HepG2 (cell line): ENCODE results near the gene TAT. TPM values are rescaled to one million over a fixed set of nuclear protein-coding genes. Genes with fewer than 3 reads are reported as not detected.

ENCODE experiments used
- ATF7-NPFF ChIP-seq: sonication (generic); formaldehyde crosslinking; IDR thresholded peaks from 2 replicates; pipeline ENCODE4 v1.8.1; 2023; ENCODE audit warnings: mild to moderate bottlenecking, low read depth, missing genetic modification reagents, moderate library complexity
- CBX1 ChIP-seq: IDR thresholded peaks from one replicate; pipeline ENCODE4 v1.6.1; 2016; ENCODE audit warnings: antibody characterized with exemption, low read depth
- CREM ChIP-seq, 2 experiments: sonication (generic) in 1 of 2; formaldehyde crosslinking in 1 of 2; IDR thresholded peaks; 2 replicates each; pipeline versions ENCODE4 v1.4.0 to v1.6.1; 2016 to 2020; ENCODE audit warnings: antibody characterized with exemption in 1 of 2, mild to moderate bottlenecking in 1 of 2, missing genetic modification reagents in 1 of 2
- FIP1L1 ChIP-seq: fragments of 200-400 bp; formaldehyde crosslinking; IDR thresholded peaks from 2 replicates; pipeline ENCODE4 v1.6.1; 2018; ENCODE audit warnings: low read depth, mild to moderate bottlenecking, low read length, moderate library complexity, borderline replicate concordance; ENCODE audit not compliant: insufficient read depth
- FOXA1 ChIP-seq, 2 experiments: fragments of 450-650 bp in 1 of 2; sonication (generic) in 1 of 2; formaldehyde crosslinking in 1 of 2; IDR thresholded peaks; 2 replicates each; pipeline versions ENCODE4 v1.4.0 to v1.6.1; 2016 to 2020; ENCODE audit warnings: missing genetic modification reagents in 1 of 2
- FOXA3 ChIP-seq: IDR thresholded peaks from 2 replicates; pipeline ENCODE4 v1.6.1; 2016; ENCODE audit warnings: missing genetic modification reagents, missing compliant biosample characterization
- FOXJ3 ChIP-seq: sonication (generic); formaldehyde crosslinking; IDR thresholded peaks from 2 replicates; pipeline ENCODE4 v1.4.0; 2020; ENCODE audit warnings: missing genetic modification reagents, mild to moderate bottlenecking, borderline replicate concordance
- KLF12 ChIP-seq: sonication (generic); formaldehyde crosslinking; IDR thresholded peaks from 2 replicates; pipeline ENCODE4 v1.4.0; 2020; ENCODE audit warnings: missing genetic modification reagents, borderline replicate concordance
- MAZ ChIP-seq, 2 experiments: sonication (generic) in 1 of 2; formaldehyde crosslinking in 1 of 2; IDR thresholded peaks; 2 replicates each; pipeline versions ENCODE4 v1.5.0 to v1.6.1; 2012 to 2020; ENCODE audit warnings: low read depth in 2 of 2, mild to moderate bottlenecking in 2 of 2, borderline replicate concordance in 1 of 2, improper control_type of control experiment in 1 of 2, low read length in 1 of 2, missing genetic modification reagents in 1 of 2, moderate library complexity in 1 of 2
- MLLT10 ChIP-seq: sonication (generic); formaldehyde crosslinking; IDR thresholded peaks from 2 replicates; pipeline ENCODE4 v1.4.0; 2020; ENCODE audit warnings: missing genetic modification reagents
- MZF1 ChIP-seq: sonication (generic); formaldehyde crosslinking; IDR thresholded peaks from 2 replicates; pipeline ENCODE4 v1.8.1; 2023; ENCODE audit warnings: mild to moderate bottlenecking, missing genetic modification reagents, borderline replicate concordance
- PHF21A ChIP-seq: sonication (generic); formaldehyde crosslinking; IDR thresholded peaks from 2 replicates; pipeline ENCODE4 v1.5.0; 2020; ENCODE audit warnings: mild to moderate bottlenecking, missing genetic modification reagents
- SKI ChIP-seq: fragments of 450-650 bp; IDR thresholded peaks from one replicate; pipeline ENCODE4 v1.6.1; 2018; ENCODE audit warnings: mild to moderate bottlenecking; ENCODE audit not compliant: partially characterized antibody
- SMC3 ChIP-seq: IDR thresholded peaks from 2 replicates; pipeline ENCODE4 v1.6.1; 2011; ENCODE audit warnings: low read length, improper control_type of control experiment
- SYNCRIP ChIP-seq: fragments of 200-400 bp; formaldehyde crosslinking; IDR thresholded peaks from 2 replicates; pipeline ENCODE4 v1.6.1; 2018; ENCODE audit warnings: mild to moderate bottlenecking, low read depth, low read length; ENCODE audit not compliant: insufficient read depth
- TBP ChIP-seq: sonication (generic); formaldehyde crosslinking; IDR thresholded peaks from 2 replicates; pipeline ENCODE4 v1.5.0; 2020; ENCODE audit warnings: missing genetic modification reagents
- ZMYM4 ChIP-seq: sonication (generic); formaldehyde crosslinking; IDR thresholded peaks from 2 replicates; pipeline ENCODE4 v1.8.1; 2023; ENCODE audit warnings: mild to moderate bottlenecking, missing genetic modification reagents
- ZNF331 ChIP-seq: sonication (generic); formaldehyde crosslinking; IDR thresholded peaks from 2 replicates; pipeline ENCODE4 v1.4.0; 2020; ENCODE audit warnings: missing genetic modification reagents
- ZNF34 ChIP-seq: sonication (generic); formaldehyde crosslinking; IDR thresholded peaks from 2 replicates; pipeline ENCODE4 v1.4.0; 2020; ENCODE audit warnings: mild to moderate bottlenecking, missing genetic modification reagents, borderline replicate concordance
- ZNF616 ChIP-seq: sonication (generic); formaldehyde crosslinking; IDR thresholded peaks from 2 replicates; pipeline ENCODE4 v1.5.0; 2020; ENCODE audit warnings: low read depth, mild to moderate bottlenecking, missing genetic modification reagents
- ZNF660 ChIP-seq: sonication (generic); formaldehyde crosslinking; IDR thresholded peaks from 2 replicates; pipeline ENCODE4 v1.5.1; 2020; ENCODE audit warnings: mild to moderate bottlenecking, low read depth, missing genetic modification reagents, borderline replicate concordance
- polyA plus RNA-seq, 8 experiments: library from polyadenylated mRNA; depleted of rRNA in 3 of 8; stranded (reverse) in 7 of 8; unstranded in 1 of 8; fragments of >200 nt; fragmentation: Illumina TruSeq in 4 of 8; extraction: Trizol in 4 of 8; gene quantifications; 2 replicates each; pipeline versions ENCODE4 v1.2.1 to v1.2.3, GENCODE V29; 2011 to 2016; ENCODE audit warnings: low read depth in 4 of 8, missing spikeins in 1 of 8, mixed read lengths in 1 of 8; ENCODE audit not compliant: insufficient read depth in 1 of 8
- total RNA-seq, 5 experiments: library from RNA; depleted of rRNA; stranded (reverse); fragments of >200 nt; fragmentation: Illumina TruSeq; extraction: Trizol; gene quantifications; 2 replicates each; pipeline ENCODE4 v1.2.3, GENCODE V29; 2016; ENCODE audit warnings: low read depth in 1 of 5
- TF ChIP-seq, protein P1 (sequence below): IDR thresholded peaks from 2 replicates; pipeline ENCODE4 v1.6.1; 2016
- TF ChIP-seq, protein P2 (sequence below): sonication (generic); formaldehyde crosslinking; IDR thresholded peaks from 2 replicates; pipeline ENCODE4 v1.5.0; 2020; ENCODE audit warnings: missing genetic modification reagents
- TF ChIP-seq, protein P3 (sequence below): sonication (generic); formaldehyde crosslinking; IDR thresholded peaks from 2 replicates; pipeline ENCODE4 v1.4.0; 2020; ENCODE audit warnings: missing genetic modification reagents
- TF ChIP-seq, protein P4 (sequence below): sonication (generic); formaldehyde crosslinking; IDR thresholded peaks from 2 replicates; pipeline ENCODE4 v1.8.0; 2022; ENCODE audit warnings: mild to moderate bottlenecking, missing genetic modification reagents, moderate library complexity

Gene TAT
- total and polyA plus RNA-seq, 2 of the 13 experiments (the other 11 are each of a cell fraction or from before 2014, with no cell fraction given), result 1.6 to 5.8 TPM

DNA sequence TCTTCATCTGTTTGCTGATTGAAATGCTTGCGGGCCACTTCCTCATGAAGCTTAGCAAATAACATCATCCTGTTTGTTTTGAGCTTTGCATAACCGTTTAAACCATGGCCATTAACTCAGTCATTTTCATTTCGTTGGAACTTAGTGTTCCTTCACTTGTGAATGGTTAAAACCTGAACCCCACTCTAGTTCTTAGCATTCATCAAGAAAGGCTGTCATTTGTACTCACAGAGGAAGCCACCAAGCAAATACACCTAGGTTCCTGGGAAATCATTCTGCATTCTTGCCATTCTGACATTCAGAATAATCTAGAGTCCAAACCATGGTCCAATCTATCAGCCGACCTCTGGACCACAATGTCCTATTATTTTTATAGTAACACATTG is 8.4 kb upstream of the TAT start (continued):
- TF ChIP-seq, protein P1, sequence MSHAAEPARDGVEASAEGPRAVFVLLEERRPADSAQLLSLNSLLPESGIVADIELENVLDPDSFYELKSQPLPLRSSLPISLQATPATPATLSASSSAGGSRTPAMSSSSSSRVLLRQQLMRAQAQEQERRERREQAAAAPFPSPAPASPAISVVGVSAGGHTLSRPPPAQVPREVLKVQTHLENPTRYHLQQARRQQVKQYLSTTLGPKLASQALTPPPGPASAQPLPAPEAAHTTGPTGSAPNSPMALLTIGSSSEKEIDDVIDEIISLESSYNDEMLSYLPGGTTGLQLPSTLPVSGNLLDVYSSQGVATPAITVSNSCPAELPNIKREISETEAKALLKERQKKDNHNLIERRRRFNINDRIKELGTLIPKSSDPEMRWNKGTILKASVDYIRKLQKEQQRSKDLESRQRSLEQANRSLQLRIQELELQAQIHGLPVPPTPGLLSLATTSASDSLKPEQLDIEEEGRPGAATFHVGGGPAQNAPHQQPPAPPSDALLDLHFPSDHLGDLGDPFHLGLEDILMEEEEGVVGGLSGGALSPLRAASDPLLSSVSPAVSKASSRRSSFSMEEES (CRISPR knock-in tag), result no peak
- TF ChIP-seq FOXJ3 (peak; percentile 32; the same call in 1 of the 2 replicates), ZNF34 (CRISPR knock-in tag) (no peak), ZMYM4 (CRISPR knock-in tag) (no peak), ZNF660 (CRISPR knock-in tag) (no peak), MLLT10 (CRISPR knock-in tag) (no peak), ATF7-NPFF (CRISPR knock-in tag) (no peak), ZNF616 (no peak), SYNCRIP (no peak), PHF21A (CRISPR knock-in tag) (peak; percentile 74), MZF1 (CRISPR knock-in tag) (no peak), FOXA3 (CRISPR knock-in tag) (peak; percentile 82), FOXA1 (IDR thresholded peaks at IDR 0.05) (no peak), FOXA1 (CRISPR knock-in tag; IDR thresholded peaks at IDR 0.05) (peak; percentile 87), MAZ (IDR thresholded peaks at IDR 0.05; ENCODE audit: borderline replicate concordance, low read depth, low read length) (no peak), MAZ (CRISPR knock-in tag; IDR thresholded peaks at IDR 0.05; ENCODE audit: low read depth) (no peak), KLF12 (CRISPR knock-in tag) (no peak), CREM (IDR thresholded peaks at IDR 0.05) (peak; percentile 51; the same call in 1 of the 2 replicates), CREM (CRISPR knock-in tag; IDR thresholded peaks at IDR 0.05) (no peak), CBX1 (no peak), SKI (no peak), SMC3 (no peak), TBP (CRISPR knock-in tag) (no peak), FIP1L1 (no peak), ZNF331 (CRISPR knock-in tag) (peak; percentile 64; the same call in 1 of the 2 replicates)
- TF ChIP-seq, protein P2, sequence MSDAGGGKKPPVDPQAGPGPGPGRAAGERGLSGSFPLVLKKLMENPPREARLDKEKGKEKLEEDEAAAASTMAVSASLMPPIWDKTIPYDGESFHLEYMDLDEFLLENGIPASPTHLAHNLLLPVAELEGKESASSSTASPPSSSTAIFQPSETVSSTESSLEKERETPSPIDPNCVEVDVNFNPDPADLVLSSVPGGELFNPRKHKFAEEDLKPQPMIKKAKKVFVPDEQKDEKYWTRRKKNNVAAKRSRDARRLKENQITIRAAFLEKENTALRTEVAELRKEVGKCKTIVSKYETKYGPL (CRISPR knock-in tag), result peak; percentile 89
- TF ChIP-seq, protein P3, sequence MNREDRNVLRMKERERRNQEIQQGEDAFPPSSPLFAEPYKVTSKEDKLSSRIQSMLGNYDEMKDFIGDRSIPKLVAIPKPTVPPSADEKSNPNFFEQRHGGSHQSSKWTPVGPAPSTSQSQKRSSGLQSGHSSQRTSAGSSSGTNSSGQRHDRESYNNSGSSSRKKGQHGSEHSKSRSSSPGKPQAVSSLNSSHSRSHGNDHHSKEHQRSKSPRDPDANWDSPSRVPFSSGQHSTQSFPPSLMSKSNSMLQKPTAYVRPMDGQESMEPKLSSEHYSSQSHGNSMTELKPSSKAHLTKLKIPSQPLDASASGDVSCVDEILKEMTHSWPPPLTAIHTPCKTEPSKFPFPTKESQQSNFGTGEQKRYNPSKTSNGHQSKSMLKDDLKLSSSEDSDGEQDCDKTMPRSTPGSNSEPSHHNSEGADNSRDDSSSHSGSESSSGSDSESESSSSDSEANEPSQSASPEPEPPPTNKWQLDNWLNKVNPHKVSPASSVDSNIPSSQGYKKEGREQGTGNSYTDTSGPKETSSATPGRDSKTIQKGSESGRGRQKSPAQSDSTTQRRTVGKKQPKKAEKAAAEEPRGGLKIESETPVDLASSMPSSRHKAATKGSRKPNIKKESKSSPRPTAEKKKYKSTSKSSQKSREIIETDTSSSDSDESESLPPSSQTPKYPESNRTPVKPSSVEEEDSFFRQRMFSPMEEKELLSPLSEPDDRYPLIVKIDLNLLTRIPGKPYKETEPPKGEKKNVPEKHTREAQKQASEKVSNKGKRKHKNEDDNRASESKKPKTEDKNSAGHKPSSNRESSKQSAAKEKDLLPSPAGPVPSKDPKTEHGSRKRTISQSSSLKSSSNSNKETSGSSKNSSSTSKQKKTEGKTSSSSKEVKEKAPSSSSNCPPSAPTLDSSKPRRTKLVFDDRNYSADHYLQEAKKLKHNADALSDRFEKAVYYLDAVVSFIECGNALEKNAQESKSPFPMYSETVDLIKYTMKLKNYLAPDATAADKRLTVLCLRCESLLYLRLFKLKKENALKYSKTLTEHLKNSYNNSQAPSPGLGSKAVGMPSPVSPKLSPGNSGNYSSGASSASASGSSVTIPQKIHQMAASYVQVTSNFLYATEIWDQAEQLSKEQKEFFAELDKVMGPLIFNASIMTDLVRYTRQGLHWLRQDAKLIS (CRISPR knock-in tag), result no peak
- TF ChIP-seq, protein P4, sequence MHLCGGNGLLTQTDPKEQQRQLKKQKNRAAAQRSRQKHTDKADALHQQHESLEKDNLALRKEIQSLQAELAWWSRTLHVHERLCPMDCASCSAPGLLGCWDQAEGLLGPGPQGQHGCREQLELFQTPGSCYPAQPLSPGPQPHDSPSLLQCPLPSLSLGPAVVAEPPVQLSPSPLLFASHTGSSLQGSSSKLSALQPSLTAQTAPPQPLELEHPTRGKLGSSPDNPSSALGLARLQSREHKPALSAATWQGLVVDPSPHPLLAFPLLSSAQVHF (CRISPR knock-in tag), result no peak
